Measurements from ENCODE around the gene DNM1. TPM values are rescaled to one million over a fixed set of nuclear protein-coding genes. Genes with fewer than 3 reads are reported as not detected.

The DNM1 gene
- total RNA-seq, 1 donor: 3.6 TPM

GRCh38 chr9:128169492-128169891 is 33.7 kb upstream of the DNM1 start:
- Histone ChIP-seq H3K79me2 (ENCODE audit: insufficient read depth, low read length) (peaks cover 7% of the 10 kb centered on the region), H3K27me3 (ENCODE audit: insufficient read depth, low read length) (no peaks in the 10 kb centered on the region)

DNA sequence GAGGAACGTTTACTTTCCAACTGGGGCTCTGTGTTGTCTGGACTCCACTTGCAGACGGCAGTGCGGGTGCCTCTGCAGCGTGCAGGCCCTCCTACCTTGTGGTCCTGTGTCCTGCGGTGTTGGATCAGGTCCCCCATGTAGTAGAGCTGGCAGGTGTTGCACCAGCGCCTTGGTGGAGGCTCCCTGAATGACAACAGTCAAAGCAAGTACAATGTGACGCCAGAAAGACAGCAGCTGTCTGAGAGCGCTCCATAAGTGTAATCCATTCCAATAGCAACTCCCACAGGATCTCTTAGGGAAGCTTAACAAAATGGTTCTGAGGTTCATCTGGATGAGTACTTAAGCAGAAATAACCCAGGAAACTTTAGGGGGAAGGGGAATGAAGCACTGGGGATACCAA is 33.3 kb upstream of the DNM1 start:
- H3K27ac ChIP-seq (ENCODE audit: low read depth, low read length): no peak overlapping the region
- H3K36me3 ChIP-seq (ENCODE audit: insufficient read depth, low read length): peaks cover 57% of the 10 kb centered on the region
- TF ChIP-seq, protein P1, sequence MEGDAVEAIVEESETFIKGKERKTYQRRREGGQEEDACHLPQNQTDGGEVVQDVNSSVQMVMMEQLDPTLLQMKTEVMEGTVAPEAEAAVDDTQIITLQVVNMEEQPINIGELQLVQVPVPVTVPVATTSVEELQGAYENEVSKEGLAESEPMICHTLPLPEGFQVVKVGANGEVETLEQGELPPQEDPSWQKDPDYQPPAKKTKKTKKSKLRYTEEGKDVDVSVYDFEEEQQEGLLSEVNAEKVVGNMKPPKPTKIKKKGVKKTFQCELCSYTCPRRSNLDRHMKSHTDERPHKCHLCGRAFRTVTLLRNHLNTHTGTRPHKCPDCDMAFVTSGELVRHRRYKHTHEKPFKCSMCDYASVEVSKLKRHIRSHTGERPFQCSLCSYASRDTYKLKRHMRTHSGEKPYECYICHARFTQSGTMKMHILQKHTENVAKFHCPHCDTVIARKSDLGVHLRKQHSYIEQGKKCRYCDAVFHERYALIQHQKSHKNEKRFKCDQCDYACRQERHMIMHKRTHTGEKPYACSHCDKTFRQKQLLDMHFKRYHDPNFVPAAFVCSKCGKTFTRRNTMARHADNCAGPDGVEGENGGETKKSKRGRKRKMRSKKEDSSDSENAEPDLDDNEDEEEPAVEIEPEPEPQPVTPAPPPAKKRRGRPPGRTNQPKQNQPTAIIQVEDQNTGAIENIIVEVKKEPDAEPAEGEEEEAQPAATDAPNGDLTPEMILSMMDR (IDR thresholded peaks at IDR 0.05; ENCODE audit: extremely low read depth, low read depth, low read length): no peak

More at GRCh38 chr9:128169492-128169891, 33.7 kb upstream of the DNM1 start:
- peak; percentile 21 for DNase-seq (ENCODE audit: insufficient read length, low spot score, missing footprints)
- peaks cover 55% of the 10 kb centered on the region for H3K36me3 ChIP-seq (ENCODE audit: insufficient read depth, low read length)
- H4K20me1 ChIP-seq (ENCODE audit: insufficient read depth, low read length): peaks cover 5% of the 10 kb centered on the region
- H2AFZ ChIP-seq (ENCODE audit: low read length): no peak overlapping the region
- H3K4me2 ChIP-seq (ENCODE audit: insufficient read depth, low read length): no peak overlapping the region
- peaks cover 8% of the 10 kb centered on the region for H3K4me1 ChIP-seq (ENCODE audit: insufficient read depth, low read length)
- H3K9me3 ChIP-seq (ENCODE audit: low read depth, low read length): no peaks in the 10 kb centered on the region
- TF ChIP-seq, protein P1 (IDR thresholded peaks at IDR 0.05; ENCODE audit: extremely low read depth, low read depth, low read length): no peak
- H3K27ac ChIP-seq (ENCODE audit: low read depth, low read length): no peak overlapping the region
- H3K4me3 ChIP-seq (ENCODE audit: insufficient read depth, low read length): no peak overlapping the region

GRCh38 chr9:128174062-128174461 is 29.1 kb upstream of the DNM1 start:
- peaks cover 2% of the 10 kb centered on the region for H3K4me1 ChIP-seq (ENCODE audit: insufficient read depth, low read length)
- TF ChIP-seq, protein P1 (IDR thresholded peaks at IDR 0.05; ENCODE audit: extremely low read depth, low read depth, low read length): no peak
- peak; percentile 13 for DNase-seq (ENCODE audit: insufficient read length, low spot score, missing footprints)

More for the DNA sequence above, 33.3 kb upstream of the DNM1 start:
- Histone ChIP-seq H3K4me3 (ENCODE audit: insufficient read depth, low read length) (no peak overlapping the region), H2AFZ (ENCODE audit: low read length) (no peak overlapping the region), H3K9me3 (ENCODE audit: low read depth, low read length) (no peaks in the 10 kb centered on the region), H3K4me1 (ENCODE audit: insufficient read depth, low read length) (peaks cover 8% of the 10 kb centered on the region), H3K79me2 (ENCODE audit: insufficient read depth, low read length) (peaks cover 7% of the 10 kb centered on the region), H3K4me2 (ENCODE audit: insufficient read depth, low read length) (no peak overlapping the region), H3K27me3 (ENCODE audit: insufficient read depth, low read length) (no peaks in the 10 kb centered on the region), H4K20me1 (ENCODE audit: insufficient read depth, low read length) (peaks cover 2% of the 10 kb centered on the region)
- DNase-seq (ENCODE audit: insufficient read length, low spot score, missing footprints): peak; percentile 61

DNA sequence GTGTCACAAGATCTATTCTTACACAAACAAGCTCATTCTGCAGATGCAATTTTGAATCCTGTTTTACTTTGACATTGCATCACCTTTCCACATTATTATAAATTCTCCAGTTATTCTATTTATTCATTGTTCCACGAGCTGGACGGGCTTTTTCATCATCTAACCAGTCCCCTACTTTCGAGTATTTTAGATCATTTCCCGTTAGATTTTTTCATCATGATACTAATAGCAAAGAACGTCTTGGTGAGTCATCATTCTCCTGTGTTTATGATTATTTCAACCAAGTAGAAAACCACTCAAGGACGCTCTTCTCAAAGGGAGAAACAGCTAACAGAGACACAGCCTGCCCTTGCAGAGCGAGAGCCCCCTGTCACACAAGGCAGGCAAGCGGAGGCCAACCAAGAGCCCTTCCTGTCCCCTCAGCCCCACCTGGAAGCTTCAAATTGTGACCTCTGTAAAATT is 28.0 kb upstream of the DNM1 start:
- TF ChIP-seq, protein P1 (IDR thresholded peaks at IDR 0.05; ENCODE audit: extremely low read depth, low read depth, low read length): no peak
- peak; percentile 65 for DNase-seq (ENCODE audit: insufficient read length, low spot score, missing footprints)
- Histone ChIP-seq H3K79me2 (ENCODE audit: insufficient read depth, low read length) (peaks cover 2% of the 10 kb centered on the region), H3K27me3 (ENCODE audit: insufficient read depth, low read length) (no peaks in the 10 kb centered on the region), H4K20me1 (ENCODE audit: insufficient read depth, low read length) (no peaks in the 10 kb centered on the region), H3K27ac (ENCODE audit: low read depth, low read length) (no peak overlapping the region), H3K4me1 (ENCODE audit: insufficient read depth, low read length) (no peaks in the 10 kb centered on the region), H2AFZ (ENCODE audit: low read length) (no peak overlapping the region), H3K9me3 (ENCODE audit: low read depth, low read length) (peaks cover 5% of the 10 kb centered on the region), H3K4me2 (ENCODE audit: insufficient read depth, low read length) (no peak overlapping the region), H3K36me3 (ENCODE audit: insufficient read depth, low read length) (peaks cover 63% of the 10 kb centered on the region), H3K4me3 (ENCODE audit: insufficient read depth, low read length) (no peak overlapping the region)

More at GRCh38 chr9:128174062-128174461, 29.1 kb upstream of the DNM1 start:
- Histone ChIP-seq H3K4me3 (ENCODE audit: insufficient read depth, low read length) (no peak overlapping the region), H4K20me1 (ENCODE audit: insufficient read depth, low read length) (no peaks in the 10 kb centered on the region), H3K9me3 (ENCODE audit: low read depth, low read length) (peaks cover 4% of the 10 kb centered on the region), H2AFZ (ENCODE audit: low read length) (no peak overlapping the region), H3K79me2 (ENCODE audit: insufficient read depth, low read length) (peaks cover 2% of the 10 kb centered on the region), H3K4me2 (ENCODE audit: insufficient read depth, low read length) (no peak overlapping the region), H3K27ac (ENCODE audit: low read depth, low read length) (no peak overlapping the region), H3K27me3 (ENCODE audit: insufficient read depth, low read length) (no peaks in the 10 kb centered on the region), H3K36me3 (ENCODE audit: insufficient read depth, low read length) (peaks cover 63% of the 10 kb centered on the region)
